Hematopoietic multipotent progenitor cell treated with erythropoietin and hydrocortisone succinate and interleukin-3 and kit ligand, for 6 days (in vitro differentiated cells): ENCODE results near the gene PLEKHH1.

Experiments used
- DNase-seq: peaks from one replicate; pipeline ENCODE4 v3.0.0-alpha.2; 2015

PLEKHH1 gene

DNA sequence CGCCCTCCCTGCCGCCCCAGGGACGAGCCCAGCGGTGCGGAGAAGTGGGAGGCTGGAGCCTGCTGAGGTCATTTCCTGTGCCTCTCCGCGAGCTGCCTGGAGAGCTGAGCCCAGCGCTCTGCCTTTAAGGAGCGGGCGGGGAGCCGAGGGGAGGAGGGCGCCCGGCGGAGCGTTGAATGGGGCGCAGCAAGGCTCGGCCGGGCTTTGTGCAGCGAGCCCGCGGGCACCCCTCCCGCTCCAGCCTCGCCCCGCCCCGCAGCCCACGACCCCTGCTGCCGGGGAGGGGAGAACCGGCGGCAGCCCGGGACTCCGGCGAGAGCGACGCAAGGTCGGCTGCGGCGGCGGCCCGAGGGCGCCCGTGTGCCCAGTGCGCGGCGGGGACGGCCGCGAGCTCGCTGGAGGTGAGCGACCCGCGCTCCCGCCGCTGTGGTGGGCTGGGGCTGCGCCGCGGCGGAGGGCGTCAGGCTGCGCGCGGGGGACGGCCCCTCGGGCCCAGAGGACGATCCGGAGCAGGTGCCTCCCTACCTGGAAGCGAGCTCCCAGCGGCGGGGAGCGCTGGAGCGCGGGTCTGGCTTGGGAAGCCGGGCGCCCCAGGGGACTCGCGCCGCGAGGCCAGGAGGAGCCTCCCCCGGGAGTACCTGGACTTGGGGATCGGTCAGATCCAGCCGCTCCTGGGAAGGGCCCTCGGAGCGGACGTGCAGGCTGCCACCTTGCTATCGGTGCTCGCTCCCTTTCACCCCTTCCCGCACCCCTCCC is at the start of gene PLEKHH1:
Gene PLEKHH1 (plus strand): TSS at position 293 of the 756 bp plus-strand sequence. CDS start 8,578 bp downstream, outside the sequence.
- DNase-seq: peak; percentile 81

DNA sequence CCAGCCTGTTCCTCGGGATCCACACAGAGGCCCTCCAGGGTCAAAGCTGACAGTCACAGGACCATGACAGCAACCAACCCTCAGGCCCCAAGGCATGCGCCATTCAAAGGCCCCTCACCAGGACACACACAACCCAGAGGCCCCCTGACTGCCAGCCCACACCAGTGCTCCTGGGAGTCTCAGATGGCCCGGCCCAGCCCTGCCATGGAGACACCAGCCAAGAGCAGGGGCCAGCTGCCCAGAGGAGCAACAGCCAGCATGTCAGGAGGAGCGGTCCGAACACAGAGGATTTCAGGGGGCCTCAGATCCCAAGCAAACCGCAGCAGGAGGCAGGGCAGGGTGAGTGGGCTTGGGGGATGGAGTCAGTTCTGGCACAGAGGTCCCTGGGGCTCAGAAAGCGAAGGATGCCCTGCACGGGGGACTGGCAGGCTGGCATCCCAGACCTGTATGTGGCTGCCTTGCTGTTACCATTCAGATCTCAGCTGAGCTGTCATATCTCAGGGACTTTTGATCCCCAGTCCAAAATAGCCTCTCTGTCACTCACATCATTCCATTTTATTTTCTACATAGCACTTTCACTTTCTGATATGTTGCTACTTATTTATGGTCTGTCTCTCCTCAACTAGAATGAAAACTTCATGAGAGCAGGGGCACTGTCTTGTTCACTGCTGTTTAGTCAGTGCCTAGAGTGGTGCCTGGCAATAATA is 49.4 kb upstream of the PLEKHH1 start:
- no peak for DNase-seq

DNA sequence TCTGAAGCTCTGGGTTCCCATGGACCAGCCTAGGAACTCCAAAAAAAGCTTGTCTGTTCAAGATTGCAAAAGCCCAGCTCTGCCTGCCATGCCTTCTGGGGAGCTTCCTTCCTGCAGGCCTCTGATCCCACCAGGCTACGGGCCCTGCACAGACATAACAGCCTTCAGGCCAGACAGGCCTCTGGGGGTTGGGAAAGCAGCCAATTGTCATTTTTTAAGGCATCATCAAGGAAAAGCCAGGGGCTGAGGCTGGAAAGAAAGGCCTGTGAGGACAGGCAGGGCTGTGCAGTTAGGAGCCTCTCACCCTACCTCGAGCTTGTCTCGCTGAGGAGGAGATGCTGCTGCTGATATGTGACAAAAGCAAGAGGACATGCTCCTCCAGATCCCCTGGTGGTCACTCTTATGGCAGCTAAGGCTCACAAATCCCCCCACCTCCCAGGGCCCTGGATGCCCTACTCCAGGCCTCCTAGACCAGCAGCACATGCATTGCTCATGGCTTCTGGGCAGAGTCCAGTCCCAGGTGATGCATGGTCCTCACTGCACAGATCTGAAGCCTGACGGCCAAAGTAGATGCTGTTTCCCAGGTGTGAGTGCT is 47.5 kb upstream of the PLEKHH1 start:
- peak; percentile 23 for DNase-seq

DNA sequence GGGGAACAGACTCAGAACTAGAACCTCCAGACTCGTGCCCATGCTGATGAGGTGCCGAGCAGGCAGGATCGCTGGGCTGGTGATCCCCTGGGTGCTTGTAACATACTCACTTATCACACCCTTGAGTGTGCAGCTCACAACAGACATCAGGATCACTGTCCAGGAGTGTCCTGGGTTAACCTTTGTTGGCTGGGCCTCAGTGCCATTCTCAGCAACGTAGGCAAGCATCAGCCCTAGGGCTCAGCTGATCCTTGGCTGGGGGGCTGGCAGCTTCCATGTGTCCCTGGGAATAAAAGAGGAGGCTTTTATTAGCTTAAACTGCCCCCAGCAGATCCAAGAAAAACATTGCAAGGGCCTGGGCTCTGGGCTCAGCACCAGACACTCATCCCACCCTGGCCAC is 46.2 kb upstream of the PLEKHH1 start:
- DNase-seq: no peak

DNA sequence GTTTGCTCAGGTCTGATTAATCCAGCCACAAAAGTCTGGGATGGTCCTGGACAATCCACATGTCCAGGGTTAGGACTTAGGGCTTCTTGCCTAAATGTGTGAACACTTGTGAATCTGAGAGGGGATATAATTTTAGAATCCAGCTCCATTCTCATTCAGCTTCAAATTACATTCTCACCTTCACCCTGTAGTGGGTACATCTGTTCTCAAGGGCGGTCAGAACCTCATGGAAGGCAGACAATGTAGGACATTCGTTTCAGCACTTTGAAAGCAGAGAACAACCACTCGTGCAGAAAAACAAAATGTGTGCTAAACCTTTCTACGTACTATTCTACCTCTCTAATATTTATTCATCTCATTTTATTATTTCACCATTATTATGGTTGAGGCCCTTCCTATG is 45.8 kb upstream of the PLEKHH1 start:
- no peak for DNase-seq

DNA sequence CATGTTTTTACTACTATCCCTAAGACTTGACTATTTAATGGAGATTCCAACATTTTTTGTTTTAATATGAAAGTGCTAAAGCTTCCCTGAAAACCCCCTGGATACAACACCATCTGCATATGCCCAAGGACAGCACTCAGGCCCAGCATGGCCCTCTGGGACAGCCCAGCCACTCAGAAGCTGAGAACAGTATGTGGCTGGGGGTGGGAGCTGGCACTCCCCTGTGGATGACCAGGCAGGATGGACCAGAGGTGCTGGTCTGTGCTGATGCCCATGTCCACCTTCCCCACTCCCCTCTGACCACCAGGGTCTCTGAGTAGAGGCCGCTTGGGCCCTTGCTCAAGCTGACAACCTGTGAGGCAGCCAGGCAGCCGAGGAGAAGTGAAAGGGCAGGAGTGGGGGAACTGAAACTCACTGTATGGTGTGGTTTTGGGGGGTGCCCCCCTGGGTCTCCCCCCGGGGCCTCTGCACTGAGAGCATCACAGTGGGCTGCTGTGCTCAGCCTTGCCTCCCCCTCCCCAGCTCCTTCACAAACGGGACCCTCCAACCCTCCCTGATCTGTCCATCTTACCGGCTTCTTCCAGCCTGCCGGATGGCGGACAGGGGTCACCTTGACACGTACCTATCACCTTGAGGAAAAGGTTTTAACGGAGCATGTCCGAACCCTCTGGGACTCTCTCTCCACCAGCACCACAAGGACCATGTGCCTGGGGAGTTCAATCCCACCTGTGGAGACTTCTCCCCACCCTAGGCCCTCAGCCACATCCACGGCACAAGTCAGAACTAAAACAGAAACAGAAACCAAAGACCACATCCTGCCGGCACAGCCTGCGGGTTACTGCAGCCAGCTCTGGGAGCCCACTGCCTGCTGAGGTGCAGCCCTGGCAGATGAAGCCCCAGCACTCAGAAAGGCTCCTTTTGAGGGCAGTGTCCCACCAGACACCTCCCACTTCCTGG is 44.9 kb upstream of the PLEKHH1 start, which contains the start of gene TMEM229B:
Gene TMEM229B (minus strand): TSS at position 785 of the 957 bp plus-strand sequence. CDS start 14,798 bp downstream, outside the sequence.
- DNase-seq: peak; percentile 74

DNA sequence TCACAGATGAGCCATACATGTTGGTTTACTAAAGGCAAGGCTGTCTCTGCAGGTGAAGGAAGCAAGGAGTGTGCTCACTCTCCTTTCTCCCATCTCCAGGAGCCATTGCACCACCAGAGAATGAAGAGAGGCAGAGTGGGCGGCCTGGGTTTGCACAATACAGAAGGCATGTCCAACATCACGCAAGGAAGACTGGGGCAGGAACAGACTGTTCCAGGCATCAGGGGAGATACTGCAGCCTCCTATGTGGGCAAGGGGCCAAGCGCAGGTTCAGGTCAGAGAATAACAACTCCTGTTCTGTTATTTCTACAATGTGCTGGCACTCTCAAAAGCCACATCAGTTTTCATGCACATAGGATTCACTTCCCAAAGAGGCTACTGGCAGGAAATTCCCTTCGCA is 42.9 kb upstream of the PLEKHH1 start:
- no peak for DNase-seq

DNA sequence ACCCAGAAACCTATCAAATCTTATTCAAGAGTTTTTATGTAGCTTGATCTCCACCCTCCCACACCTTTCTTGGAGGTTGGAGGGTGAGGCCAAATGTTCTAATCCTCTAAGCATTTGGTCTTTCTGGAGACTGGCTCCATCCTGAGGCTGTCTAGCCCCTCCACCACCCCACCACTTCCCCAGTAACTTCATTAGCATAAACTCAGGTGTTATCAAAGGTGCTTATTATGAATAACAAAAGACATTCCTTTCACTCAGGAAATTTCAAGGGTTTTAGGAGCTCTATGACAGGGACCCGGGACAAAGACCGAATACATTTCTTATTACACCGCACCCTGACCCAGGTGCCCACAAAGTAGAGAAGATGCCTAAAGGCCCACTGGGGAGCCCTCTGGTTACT is 41.8 kb upstream of the PLEKHH1 start:
- DNase-seq: no peak

DNA sequence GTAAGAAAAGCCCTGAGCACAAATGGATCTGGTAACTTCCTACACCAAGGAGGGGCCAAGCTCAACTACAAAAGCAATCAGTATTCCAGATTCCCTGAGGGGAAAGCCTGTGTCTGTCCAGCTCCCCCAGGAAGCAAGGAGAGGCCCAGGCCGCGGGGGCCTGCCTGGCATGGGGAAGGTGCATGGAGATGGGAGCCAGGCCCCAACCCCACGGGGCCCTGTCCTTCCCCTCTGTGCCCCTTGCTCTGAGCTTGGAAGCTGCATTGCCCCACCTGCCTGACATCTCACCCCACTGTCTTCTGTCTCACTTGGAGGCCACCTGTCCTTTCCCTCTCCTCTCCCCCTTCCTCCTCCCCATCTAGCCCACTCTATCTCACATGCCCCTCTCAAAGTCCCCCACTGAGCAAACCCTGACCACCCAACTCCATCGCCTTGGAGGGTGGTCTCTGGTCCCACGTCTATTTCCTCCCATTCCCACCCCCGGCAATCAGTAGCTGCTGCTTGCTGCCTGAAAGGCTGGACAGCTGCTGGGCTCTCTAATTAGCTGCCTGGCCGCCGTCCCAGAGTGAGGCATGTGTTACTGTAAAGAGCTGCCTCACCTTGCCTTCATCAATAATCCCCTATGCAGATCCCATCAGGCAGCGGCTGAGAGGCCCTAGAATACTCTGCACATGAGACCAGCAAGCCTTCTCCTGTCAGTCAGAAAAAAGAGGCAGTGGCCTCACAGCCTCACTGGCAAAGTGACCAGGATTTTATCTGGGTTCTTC is 41.2 kb upstream of the PLEKHH1 start:
- no peak for DNase-seq

DNA sequence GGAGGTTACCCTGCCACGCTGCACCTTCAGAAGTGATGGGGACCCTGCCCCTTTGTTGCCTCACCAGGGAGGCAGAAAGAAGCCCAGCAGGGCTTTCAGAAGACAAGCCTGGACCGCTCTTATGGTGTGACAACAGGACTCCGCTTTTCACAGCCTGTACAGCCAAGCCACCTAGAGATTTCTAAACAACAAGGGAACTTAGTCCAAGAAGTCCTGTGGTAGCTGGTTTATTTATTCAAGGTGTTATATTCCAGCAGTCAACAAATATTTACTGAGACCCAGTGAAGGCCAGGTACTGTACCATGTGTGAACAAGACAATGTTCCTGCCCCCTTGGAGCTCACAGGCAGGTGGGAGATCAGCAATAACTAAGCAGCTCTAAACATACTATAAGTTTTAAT is 40.6 kb upstream of the PLEKHH1 start:
- DNase-seq: no peak

DNA sequence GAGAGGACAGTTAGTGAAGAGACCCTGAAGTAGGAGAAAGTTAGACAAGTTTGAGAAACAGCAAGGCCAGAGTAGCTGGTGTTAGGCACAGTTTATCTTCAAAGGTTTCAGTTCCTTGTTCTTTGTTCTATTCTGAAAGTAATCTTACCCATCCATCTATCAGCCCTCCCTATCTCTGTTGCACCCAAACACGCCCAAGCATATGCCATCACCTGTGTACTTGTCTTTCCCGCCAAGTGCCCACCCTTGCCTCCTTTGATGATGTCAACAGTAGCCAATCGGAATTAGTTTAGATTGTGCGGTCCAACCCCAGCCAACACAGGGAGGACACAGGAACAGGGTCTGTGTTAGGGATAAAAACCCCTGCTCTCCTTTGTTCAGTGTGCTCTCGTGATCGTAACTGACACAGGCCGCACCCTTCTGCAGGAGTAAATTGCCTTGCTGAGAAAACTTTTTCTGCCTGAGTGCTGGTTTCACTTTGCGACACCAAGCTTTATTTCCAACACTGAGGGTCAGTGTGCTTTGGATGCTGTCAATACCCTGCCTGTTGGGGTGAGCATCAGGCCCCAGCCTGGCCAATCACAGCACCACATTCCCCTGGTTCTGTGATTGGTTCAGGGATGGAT is 39.9 kb upstream of the PLEKHH1 start:
- DNase-seq: no peak

DNA sequence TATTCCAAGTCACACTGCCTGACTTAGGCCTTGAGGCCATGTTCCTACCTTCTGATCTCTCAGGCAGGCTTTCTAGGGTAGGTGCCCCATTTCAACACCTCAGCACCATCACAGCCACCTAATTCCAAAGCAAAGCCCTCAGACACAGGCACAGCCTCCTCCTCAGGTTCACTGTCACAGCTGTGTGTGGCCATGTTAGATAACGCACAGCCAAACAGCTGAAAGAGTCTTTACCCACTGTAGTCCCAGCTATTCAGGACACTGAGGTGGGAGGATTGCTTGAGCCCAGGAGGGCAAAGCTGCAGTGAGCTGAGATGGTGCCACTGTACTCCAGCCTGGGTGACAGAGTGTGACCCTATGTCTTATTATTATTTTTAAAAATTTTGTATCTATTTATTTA is 37.3 kb upstream of the PLEKHH1 start:
- DNase-seq: peak; percentile 40

DNA sequence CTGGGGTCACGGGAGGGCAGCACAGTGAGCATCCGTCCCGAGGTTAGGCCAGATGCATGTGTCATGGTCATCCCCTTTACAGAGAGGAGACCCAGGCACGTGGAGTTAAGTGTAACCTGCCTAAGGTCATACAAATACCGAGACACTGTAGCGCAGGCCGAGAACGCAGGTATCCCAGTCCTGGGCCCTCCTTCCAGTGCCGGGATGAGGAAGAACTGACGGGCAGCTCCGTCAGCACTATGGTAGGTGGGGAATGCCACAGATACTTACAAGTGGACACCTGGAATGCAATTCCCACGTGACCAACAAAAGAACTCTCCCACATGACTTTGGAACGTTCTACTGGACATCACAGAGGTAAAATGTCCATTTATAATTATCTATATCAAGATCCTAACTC is 35.9 kb upstream of the PLEKHH1 start:
- no peak for DNase-seq

DNA sequence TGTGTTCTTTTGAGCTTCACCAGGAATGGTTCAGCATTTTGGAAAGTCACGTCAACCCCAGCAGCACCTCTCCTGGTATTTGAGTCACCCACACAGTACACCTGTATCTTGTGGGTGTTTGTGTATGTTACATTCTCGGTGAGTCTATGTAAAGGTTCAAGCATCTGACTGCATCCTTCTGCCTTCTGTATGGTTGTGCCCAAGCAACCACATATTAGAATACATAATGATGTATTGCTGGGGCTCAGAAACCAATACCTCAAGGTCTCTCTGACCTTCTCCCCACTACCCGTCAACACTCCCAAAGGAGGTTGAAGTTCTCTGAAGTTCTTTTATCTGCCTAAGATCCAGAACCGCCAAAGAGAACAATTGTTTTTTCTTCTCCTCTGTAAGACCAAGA is 35.4 kb upstream of the PLEKHH1 start:
- no peak for DNase-seq

DNA sequence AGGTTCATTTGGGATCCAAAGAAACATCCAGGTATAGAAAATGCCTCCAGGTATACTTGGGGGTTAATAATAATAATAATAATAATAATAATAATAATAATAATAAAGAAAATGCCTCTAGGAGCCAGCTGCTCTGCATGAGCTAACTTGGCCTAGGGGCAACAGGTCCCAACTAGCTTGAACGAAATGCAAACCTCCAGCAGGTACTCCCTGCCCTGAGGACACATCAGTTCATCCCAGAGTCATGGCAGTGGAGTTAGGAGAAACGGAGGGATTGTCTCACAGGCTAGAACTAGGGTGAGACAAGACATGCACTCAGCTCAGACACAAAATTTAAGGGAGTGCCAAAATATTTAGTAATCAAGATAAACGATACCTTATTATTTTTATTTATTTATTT is 32.1 kb upstream of the PLEKHH1 start:
- no peak for DNase-seq

DNA sequence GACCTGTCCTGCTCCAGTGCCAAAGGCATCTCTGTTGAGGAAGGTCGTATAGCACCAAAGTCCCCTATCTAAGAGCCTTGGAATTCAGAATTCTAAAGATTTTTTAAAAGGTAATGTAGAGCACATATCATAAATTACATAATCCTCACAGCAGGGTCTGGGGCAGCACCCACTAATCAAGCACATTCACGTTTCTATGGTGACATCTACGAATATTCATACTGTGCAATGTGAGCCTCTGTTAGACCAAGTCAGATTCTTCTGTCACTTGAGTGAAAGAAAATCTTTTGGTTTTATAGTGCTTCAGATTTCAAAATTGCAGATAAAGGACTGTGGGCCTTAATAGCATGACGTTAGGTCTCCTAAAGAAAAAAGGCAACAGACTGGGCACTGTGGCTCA is 31.4 kb upstream of the PLEKHH1 start:
- DNase-seq: no peak

DNA sequence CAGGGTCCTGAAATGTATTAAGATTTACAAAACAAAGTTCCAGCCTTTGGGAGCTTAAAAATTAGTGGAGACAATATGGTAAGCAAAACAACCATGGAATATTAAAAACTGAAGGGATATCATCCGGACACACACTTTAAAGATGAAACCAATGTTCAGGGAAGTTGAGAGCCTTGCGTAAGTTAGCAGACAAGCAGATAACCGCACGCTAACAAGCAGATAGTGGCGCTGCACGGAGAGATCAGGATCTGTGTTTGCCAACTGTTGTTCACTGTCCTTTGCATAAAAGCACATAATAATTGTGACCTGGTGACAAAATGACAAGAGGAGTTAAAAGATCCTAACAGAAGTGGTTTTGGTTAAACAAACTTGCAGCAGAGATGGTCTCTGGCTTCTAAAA is 30.2 kb upstream of the PLEKHH1 start:
- peak; percentile 33 for DNase-seq

DNA sequence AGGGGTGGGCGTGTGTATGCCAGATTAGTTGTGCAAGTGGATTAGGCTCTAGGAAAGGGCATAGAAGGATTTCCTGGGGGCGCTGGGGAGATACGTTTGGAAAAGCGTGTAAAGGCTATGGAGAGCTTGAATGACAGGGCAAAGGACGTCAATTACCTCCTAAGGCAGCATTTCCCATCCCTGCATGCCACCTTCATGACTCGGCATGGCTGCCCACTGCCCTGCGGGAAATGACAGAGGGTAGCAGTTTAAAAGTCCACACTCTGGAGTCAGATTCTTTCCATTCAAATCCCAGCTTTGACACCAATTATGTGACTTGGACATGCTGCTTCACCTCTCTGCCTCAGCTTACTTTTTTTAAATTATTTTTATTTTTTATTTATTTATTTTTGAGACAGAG is 29.8 kb upstream of the PLEKHH1 start:
- no peak for DNase-seq

DNA sequence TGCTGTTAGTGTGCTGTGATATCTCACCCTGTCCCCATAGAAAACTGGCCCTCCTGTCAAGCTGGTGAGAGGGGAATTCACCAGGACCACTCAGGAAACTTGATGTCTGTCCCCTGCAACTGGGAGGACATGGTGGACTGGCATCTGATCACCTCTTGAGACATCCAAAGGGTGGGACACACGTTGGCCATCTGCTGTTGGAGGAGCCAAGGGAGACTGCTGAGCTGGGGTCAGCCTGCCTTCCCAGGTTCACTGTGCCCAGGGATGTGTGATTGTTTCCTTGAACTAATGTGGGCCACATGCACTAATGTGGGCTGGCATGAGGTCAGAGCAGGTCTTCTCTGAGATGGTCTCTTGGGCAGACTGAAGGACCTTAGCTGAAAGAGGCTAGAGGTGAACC is 27.8 kb upstream of the PLEKHH1 start:
- DNase-seq: no peak

DNA sequence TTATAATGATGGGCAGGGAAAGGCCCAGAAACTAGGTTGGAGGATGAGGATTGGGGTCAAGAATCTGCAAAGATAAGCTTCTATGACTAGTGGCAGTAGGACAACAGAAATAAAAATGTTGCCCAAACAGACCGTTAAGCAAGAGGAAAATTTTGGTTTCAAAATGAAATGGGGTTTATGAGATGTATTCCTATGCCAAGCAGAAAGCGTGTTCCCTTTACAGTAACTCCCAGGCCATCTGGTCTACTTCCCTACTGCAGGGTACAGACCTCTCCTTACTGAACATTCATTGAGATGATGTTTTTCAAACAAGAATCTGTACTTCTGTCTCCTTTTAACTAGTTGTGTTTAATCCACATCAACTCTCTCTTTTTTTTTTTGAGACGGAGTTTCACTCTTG is 24.1 kb upstream of the PLEKHH1 start:
- peak; percentile 16 for DNase-seq

DNA sequence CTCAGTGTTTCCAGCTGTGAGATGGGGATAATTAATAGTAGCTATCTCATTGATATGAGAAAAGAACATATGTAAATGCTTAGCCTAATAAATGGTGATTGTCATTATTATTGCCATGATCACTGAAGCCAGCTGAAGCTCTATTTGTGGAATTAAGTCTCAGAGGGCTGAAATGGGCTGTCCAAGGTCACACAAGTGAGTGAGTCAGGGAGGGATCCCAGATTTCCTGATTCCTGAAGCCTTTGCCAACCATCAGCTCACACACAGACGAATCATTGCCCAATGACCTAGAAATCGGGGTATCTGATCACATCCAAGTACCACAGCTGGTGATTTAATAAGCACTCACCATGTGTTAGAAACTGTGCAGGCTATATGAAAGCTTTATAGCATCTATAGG is 23.0 kb upstream of the PLEKHH1 start:
- DNase-seq: no peak

DNA sequence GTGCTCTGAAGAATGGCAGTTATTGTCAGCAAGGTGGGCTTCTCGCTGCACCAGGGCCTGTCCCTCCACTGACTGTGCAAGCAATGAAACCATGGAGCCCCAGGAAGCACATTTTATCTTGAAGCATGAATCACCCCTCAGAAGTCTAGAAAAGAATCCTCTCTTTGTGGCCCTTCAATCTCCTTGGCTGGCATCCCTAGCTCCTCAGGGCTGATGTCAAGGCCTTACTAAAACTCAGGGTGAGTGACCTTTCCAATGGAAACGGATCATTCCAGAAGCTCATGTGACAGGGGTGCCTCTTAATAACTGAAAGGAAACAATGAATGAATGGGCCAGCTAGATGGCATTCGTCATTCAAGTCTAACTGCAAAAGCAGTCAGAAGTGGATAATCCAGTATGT is 22.3 kb upstream of the PLEKHH1 start:
- DNase-seq: no peak
